22Rv1 (cell line): ENCODE data around the gene PTCH2.
"Not testable (repeated sequence)": the region's sequence is repeated elsewhere in the genome, so short reads cannot be mapped to it uniquely, and the experiment has no call there.

Experiments used
- H3K27ac ChIP-seq: fragments of 450-650 bp; 2 replicates; pipeline ENCODE4 v1.5.1; 2017
- ZFX ChIP-seq: fragments of 450-650 bp; IDR thresholded peaks from 2 replicates; pipeline ENCODE4 v1.6.1; 2017; ENCODE audit warnings: antibody characterized with exemption, borderline replicate concordance
- TF ChIP-seq, protein P1 (sequence below): fragments of 450-650 bp; IDR thresholded peaks from 2 replicates; pipeline ENCODE4 v1.5.1; 2017; ENCODE audit warnings: mild to moderate bottlenecking

PTCH2 gene

DNA sequence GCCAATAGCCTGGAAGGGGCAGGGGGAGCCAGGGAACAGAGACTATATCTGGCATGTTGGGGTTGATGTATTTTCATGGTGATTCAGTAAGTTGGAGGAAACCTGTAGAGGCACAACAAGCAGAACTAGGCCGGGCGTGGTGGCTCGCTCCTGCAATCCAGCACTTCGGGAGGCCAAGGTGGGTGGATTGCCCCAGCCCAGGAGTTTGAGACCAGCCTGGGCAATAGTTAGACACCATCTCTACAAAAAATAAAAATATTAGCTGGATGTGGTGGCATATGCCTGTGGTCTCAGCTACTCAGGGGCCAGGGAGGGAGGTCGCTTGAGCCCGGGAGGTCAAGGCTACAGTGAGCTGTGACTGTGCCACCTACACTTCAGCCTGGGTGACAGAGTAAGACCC, 10.1 kb upstream of the PTCH2 start:
- TF ChIP-seq, protein P1, sequence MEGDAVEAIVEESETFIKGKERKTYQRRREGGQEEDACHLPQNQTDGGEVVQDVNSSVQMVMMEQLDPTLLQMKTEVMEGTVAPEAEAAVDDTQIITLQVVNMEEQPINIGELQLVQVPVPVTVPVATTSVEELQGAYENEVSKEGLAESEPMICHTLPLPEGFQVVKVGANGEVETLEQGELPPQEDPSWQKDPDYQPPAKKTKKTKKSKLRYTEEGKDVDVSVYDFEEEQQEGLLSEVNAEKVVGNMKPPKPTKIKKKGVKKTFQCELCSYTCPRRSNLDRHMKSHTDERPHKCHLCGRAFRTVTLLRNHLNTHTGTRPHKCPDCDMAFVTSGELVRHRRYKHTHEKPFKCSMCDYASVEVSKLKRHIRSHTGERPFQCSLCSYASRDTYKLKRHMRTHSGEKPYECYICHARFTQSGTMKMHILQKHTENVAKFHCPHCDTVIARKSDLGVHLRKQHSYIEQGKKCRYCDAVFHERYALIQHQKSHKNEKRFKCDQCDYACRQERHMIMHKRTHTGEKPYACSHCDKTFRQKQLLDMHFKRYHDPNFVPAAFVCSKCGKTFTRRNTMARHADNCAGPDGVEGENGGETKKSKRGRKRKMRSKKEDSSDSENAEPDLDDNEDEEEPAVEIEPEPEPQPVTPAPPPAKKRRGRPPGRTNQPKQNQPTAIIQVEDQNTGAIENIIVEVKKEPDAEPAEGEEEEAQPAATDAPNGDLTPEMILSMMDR: no peak
- TF ChIP-seq ZFX: no peak
- no peak overlapping the region for H3K27ac ChIP-seq

- H3K27ac ChIP-seq: no peak overlapping the region
- TF ChIP-seq ZFX: no peak
- TF ChIP-seq, protein P1: no peak
These were observed 8.3 kb upstream of the PTCH2 start for GRCh38 chr1:44851308-44851707.

DNA sequence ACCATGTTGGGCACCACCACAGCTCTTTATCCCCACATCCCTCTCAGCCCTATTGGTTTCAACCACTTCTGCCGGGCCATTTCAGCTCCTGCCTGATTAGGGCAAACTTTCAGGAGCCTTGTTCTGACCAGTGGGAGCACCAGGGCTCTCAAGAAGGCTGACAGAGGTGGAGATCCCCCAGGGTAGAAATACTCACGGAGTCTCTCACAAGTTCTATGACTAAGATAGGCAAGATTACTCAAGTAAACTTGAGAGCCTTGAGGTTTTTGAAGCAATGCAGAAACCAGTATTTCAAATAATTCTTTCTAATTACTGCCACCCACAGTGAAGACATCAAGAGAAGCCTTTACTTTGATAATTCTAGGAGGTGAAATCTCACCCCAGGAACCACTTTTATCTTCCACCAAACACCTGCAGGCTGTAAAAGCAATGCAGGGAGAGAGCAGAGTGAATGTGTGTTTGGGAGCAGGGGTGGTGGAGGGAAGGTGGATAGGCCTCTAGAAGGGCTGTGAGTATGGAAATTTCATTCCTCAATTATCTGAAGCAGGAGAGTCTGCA, 6.6 kb upstream of the PTCH2 start:
- H3K27ac ChIP-seq: no peak overlapping the region
- TF ChIP-seq ZFX: no peak
- TF ChIP-seq, protein P1: no peak

DNA sequence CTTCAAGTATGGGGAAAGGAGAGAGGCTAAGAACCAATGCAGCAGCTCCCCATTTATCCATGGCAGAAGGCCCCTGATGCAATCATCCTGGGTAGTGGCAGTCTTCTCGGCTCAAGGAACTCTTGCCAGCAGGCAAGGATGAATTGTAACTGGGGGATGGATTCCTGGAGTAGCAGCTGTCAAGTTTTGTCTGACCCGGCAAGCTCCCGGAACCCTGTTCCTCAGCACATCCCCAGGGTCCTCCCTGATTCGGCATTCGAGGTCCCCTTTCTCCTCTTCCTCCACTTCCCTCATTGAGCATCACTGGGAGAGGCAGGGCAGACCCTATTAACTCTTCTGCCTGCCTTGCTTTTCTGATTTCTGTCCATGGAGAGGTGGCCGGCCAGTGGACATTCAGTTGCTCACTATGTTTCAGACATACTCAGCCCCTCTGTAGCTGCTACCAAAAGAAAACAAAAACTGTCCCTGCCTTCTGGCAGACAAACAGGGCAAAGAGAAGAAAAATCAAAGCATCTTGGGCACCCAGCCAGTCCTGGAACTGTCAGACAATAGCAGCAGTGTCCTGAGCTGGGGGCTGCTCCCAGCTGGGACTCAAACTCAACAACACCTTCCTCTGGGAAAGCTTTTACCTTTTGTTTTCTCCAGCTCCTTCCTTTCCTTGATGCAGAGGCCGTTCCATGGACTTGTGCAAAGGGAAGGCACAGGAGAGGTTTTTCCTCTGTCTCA, 5.6 kb upstream of the PTCH2 start:
- TF ChIP-seq ZFX: no peak
- no peak overlapping the region for H3K27ac ChIP-seq

GRCh38 chr1:44847845-44848244, 4.8 kb upstream of the PTCH2 start:
- TF ChIP-seq ZFX: no peak
- TF ChIP-seq, protein P1: no peak
- H3K27ac ChIP-seq: no peak overlapping the region

GRCh38 chr1:44846985-44847384, 3.9 kb upstream of the PTCH2 start:
- no peak overlapping the region for H3K27ac ChIP-seq

GRCh38 chr1:44842486-44842861, 579 bp downstream of the PTCH2 start:
- TF ChIP-seq, protein P1: no peak
- TF ChIP-seq ZFX: no peak
- no peak overlapping the region for H3K27ac ChIP-seq

More at GRCh38 chr1:44846985-44847384, 3.9 kb upstream of the PTCH2 start:
- TF ChIP-seq ZFX: no peak
- TF ChIP-seq, protein P1: no peak

DNA sequence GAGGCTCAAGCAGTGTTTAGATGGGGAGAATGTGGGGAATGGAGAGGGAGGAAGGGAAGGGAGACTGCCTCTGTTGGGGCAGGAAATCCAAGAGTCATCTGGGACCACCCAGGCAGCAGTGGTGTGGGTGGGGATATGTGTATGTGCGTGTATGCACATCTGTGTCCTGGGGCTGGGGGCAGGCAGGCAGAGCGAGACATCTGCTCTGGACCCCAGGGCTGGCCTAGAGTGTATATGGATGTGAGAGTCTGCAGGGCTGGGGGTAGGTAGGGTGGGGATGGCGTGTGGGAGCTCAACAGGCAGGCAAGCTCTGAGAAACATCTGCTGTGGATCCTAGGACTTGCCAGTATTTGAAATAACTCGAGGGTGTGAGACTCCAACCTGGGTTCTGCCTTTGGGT, 3.5 kb downstream of the PTCH2 start:
- TF ChIP-seq, protein P1: no peak
- no peak for TF ChIP-seq ZFX

GRCh38 chr1:44838294-44838693, 4.8 kb downstream of the PTCH2 start:
- H3K27ac ChIP-seq: not testable (repeated sequence)

More for the DNA sequence above, 3.5 kb downstream of the PTCH2 start:
- H3K27ac ChIP-seq: no peak overlapping the region
